HG03103 (cell line): ENCODE data around the gene TMEM245.

ENCODE experiments used
- ATAC-seq: cut with Tn5 transposase; IDR thresholded peaks from one replicate; pipeline ENCODE4 v1.9.1; 2021; ENCODE audit warnings: low read depth; ENCODE audit not compliant: unreplicated experiment

Gene TMEM245

GRCh38 chr9:109033941-109034700 is 85.6 kb downstream of the TMEM245 start:
- ATAC-seq, result no peak

GRCh38 chr9:109031241-109031640 is 88.5 kb downstream of the TMEM245 start:
- no peak for ATAC-seq

GRCh38 chr9:109030426-109030825 is 89.3 kb downstream of the TMEM245 start:
- ATAC-seq, result no peak

- ATAC-seq, result no peak
Observed at GRCh38 chr9:109028457-109028856, 91.3 kb downstream of the TMEM245 start.

- ATAC-seq, result no peak
Observed at GRCh38 chr9:109027176-109027575, 92.6 kb downstream of the TMEM245 start.

- ATAC-seq, result no peak
Observed at GRCh38 chr9:109026306-109026705, 93.4 kb downstream of the TMEM245 start.

GRCh38 chr9:109022873-109023272 is 96.9 kb downstream of the TMEM245 start:
- ATAC-seq, result no peak

- ATAC-seq, result no peak
Observed at GRCh38 chr9:109020581-109021511, 98.9 kb downstream of the TMEM245 start.

- ATAC-seq, result no peak
Observed at GRCh38 chr9:109020113-109020512, 99.6 kb downstream of the TMEM245 start.

- ATAC-seq, result no peak
Observed at GRCh38 chr9:109019420-109019819, 100.3 kb downstream of the TMEM245 start.

GRCh38 chr9:109017493-109017892 is 102.3 kb downstream of the TMEM245 start:
- ATAC-seq, result peak; percentile 43

GRCh38 chr9:109017061-109017460 is 102.7 kb downstream of the TMEM245 start:
- ATAC-seq, result no peak

GRCh38 chr9:109016132-109016531 is 103.6 kb downstream of the TMEM245 start:
- no peak for ATAC-seq

GRCh38 chr9:109014608-109015280 is 105.0 kb downstream of the TMEM245 start:
- no peak for ATAC-seq

GRCh38 chr9:109013679-109014607 is 105.8 kb downstream of the TMEM245 start:
- ATAC-seq, result no peak

- ATAC-seq, result peak; percentile 50
Observed at GRCh38 chr9:109012876-109013678, 106.7 kb downstream of the TMEM245 start, which contains the start of gene CTNNAL1. Gene CTNNAL1, minus strand, starts transcription at chr9:109013499. Its CDS starts 57 bp downstream, at chr9:109013442.

- ATAC-seq, result peak; percentile 31
Observed at GRCh38 chr9:109012009-109012875, 107.5 kb downstream of the TMEM245 start.

GRCh38 chr9:109011231-109011671 is 108.5 kb downstream of the TMEM245 start:
- ATAC-seq, result no peak
